ENCODE results near the gene CFL1. TPM values are rescaled to one million over a fixed set of nuclear protein-coding genes. Genes with fewer than 3 reads are reported as not detected.

Gene CFL1
- total and polyA plus RNA-seq, 10 of the 15 experiments (the other 5 are each of a cell fraction or from before 2014, with no cell fraction given), result 164 to 2,994 (median 1,500) TPM

GRCh38 chr11:65854161-65854592, 3.8 kb downstream of the CFL1 start:
- FAIRE-seq (no peak), ATAC-seq (no peak), DNase-seq (ENCODE audit: low read depth, low spot score) (no peak)
- H4K20me1 ChIP-seq (ENCODE audit: control insufficient read depth, insufficient read depth), result peaks cover 24% of the 10 kb centered on the region
- peaks cover 2% of the 10 kb centered on the region; the same call in 2 of the 3 replicates for H3K9me3 ChIP-seq (replicated peaks; ENCODE audit: control insufficient read depth, insufficient read depth, low read length)
- TF ChIP-seq USF1 (IDR thresholded peaks at IDR 0.05; ENCODE audit: borderline replicate concordance, extremely low read length, insufficient read depth, low read depth, low read length) (no peak), IRF3 (IDR thresholded peaks at IDR 0.05) (no peak), NFYB (IDR thresholded peaks at IDR 0.05; ENCODE audit: insufficient read depth, low read depth, low read length) (no peak), NFIC (IDR thresholded peaks at IDR 0.05; ENCODE audit: low read depth, low read length) (no peak), POLR2AphosphoS5 (IDR thresholded peaks at IDR 0.05; ENCODE audit: low read length) (peak; percentile 14), ZBTB4 (CRISPR knock-in tag; IDR thresholded peaks at IDR 0.05) (no peak), TCF7 (IDR thresholded peaks at IDR 0.05; ENCODE audit: borderline replicate concordance) (no peak)
- in situ Hi-C loops (cut with MboI), result loop anchor here (25.0 kb wide), 1 partner anchor 1617 kb away; the partner anchor contains the start of genes DNAJC4, FKBP2, NUDT22 and PPP1R14B
- CTCF ChIA-PET, result interaction anchor here (0.6 to 1.2 kb wide), 2 partner anchors 37 to 137 kb away, joined by 3 read pairs; no protein-coding TSS in a partner anchor
- RAD21 ChIA-PET (ENCODE audit: unreplicated experiment), result interaction anchor here (0.5 kb wide), 1 partner anchor 282 kb away, joined by 3 read pairs; the partner anchor contains the start of gene FAM89B
- no peaks in the 10 kb centered on the region for H3K27me3 ChIP-seq (replicated peaks in 1 of 2; ENCODE audit: control insufficient read depth in 2 of 2, insufficient read depth in 2 of 2, low read length in 1 of 2)
- peaks cover 32 to 41% of the 10 kb centered on the region in 2 experiments; a peak in 3 of 4 replicates for H3K36me3 ChIP-seq (ENCODE audit: control insufficient read depth in 2 of 2, insufficient read depth in 2 of 2, low read length in 1 of 2)
- peaks cover 46% of the 10 kb centered on the region for H3K79me2 ChIP-seq (ENCODE audit: control insufficient read depth, insufficient read depth, low read length)
- H2AFZ ChIP-seq (ENCODE audit: control insufficient read depth, low read depth, low read length), result no peak overlapping the region
- WGBS (ENCODE audit: insufficient coverage, insufficient replicate concordance, low lambda C conversion rate, missing lambda C conversion rate), result 82% methylated on average over 4 of the region's 4 CpGs
- H3K4me1 ChIP-seq (ENCODE audit: control insufficient read depth, insufficient read depth, low read length), result peaks cover 10% of the 10 kb centered on the region
- POLR2A ChIA-PET, result no interaction called here
- no TSS peak for BruUV-seq (replicated peaks)
- H3K9ac ChIP-seq (ENCODE audit: control insufficient read depth, insufficient read depth, low read length), result no peak overlapping the region
- intact Hi-C loops (cut with micrococcal nuclease; ENCODE audit: unreplicated experiment), result no loop called here
- H3K4me3 ChIP-seq, result no peak overlapping the region
- no peak overlapping the region for H3K27ac ChIP-seq (ENCODE audit: control insufficient read depth, insufficient read depth)
- no peak overlapping the region for H3K4me2 ChIP-seq (ENCODE audit: control insufficient read depth, insufficient read depth)
- SMC1A ChIA-PET (ENCODE audit: uncharacterized antibody, unreplicated experiment), result no interaction called here

Measured in GM12878 (cell line).